GM15510 (cell line): ENCODE results near the gene SOX12.

Source experiments
- POLR2A ChIP-seq: IDR thresholded peaks from 3 replicates; pipeline ENCODE4 v1.6.1; 2011; ENCODE audit warnings: borderline replicate concordance; ENCODE audit not compliant: insufficient read length; ENCODE audit errors: extremely low read depth

SOX12 gene

GRCh38 chr20:362271-363254, 37.2 kb downstream of the SOX12 start:
- no peak for TF ChIP-seq POLR2A

- TF ChIP-seq POLR2A: no peak
These were observed 38.1 kb downstream of the SOX12 start for GRCh38 chr20:363319-364078.

DNA sequence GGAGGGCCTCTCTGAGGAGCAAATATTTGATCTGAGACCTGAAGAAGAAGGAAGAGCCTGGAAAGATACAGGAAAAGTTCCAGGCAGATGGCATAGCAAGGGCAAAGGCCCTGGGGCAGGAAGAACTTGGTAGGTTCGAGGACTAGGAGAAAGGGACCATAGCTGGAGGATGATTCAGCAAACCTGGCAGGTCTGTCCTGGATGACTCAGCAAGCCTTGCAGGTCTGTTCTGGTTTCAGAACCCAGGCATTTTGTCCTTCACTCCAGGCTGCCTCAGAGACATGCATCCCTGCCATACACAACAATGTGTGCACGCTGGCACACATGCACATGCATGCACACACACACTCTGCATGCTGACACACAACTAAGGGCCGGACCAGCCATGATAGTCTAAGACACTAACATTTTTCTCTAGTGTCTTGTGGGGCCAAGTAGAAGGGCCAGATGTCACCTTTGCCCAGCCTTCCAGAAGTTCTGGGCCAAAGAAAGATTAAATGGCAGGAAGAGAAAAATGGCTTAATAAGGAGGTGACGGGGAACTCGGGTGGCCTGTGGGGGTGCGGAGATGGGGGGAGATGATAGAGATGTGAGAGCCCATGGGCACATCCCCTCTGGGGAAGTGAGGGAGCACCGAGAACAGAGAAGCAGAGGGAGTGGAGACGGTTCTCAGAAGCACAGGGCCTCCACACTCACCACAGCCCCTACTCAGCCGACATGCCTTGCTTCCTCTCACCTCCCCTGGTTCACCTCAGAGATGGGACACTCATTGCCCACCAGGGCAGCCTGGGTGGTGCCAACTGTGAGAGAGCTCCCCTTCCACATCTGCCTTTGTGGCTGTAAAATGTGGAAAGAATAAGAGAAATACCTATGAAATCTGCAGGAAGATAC, 39.8 kb downstream of the SOX12 start:
- TF ChIP-seq POLR2A: no peak

GRCh38 chr20:366041-366718, 40.8 kb downstream of the SOX12 start:
- TF ChIP-seq POLR2A: no peak

- no peak for TF ChIP-seq POLR2A
These were observed 41.5 kb downstream of the SOX12 start for GRCh38 chr20:366719-367485.

DNA sequence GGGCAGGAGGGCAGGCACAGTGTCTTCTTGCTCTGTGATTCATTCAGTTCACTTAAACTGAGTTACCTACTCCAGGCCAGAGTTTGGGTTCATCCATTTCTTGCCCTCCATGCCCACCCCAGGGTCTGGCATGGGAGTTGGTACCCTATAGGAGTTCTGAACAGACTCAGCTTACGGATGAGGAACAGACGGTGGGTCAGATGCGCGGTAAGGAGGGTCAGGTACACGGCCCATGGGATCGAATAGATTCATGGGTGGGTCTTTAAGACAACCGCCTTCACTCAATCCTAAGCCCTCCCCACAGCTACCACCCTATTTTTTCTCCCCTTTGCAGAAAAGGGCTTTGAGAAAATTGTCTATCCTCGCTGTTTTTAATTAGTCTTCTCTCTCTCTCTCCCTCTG, 42.1 kb downstream of the SOX12 start:
- TF ChIP-seq POLR2A: no peak

GRCh38 chr20:368915-369314, 43.6 kb downstream of the SOX12 start:
- TF ChIP-seq POLR2A: no peak

GRCh38 chr20:370151-370600, 44.8 kb downstream of the SOX12 start:
- no peak for TF ChIP-seq POLR2A

DNA sequence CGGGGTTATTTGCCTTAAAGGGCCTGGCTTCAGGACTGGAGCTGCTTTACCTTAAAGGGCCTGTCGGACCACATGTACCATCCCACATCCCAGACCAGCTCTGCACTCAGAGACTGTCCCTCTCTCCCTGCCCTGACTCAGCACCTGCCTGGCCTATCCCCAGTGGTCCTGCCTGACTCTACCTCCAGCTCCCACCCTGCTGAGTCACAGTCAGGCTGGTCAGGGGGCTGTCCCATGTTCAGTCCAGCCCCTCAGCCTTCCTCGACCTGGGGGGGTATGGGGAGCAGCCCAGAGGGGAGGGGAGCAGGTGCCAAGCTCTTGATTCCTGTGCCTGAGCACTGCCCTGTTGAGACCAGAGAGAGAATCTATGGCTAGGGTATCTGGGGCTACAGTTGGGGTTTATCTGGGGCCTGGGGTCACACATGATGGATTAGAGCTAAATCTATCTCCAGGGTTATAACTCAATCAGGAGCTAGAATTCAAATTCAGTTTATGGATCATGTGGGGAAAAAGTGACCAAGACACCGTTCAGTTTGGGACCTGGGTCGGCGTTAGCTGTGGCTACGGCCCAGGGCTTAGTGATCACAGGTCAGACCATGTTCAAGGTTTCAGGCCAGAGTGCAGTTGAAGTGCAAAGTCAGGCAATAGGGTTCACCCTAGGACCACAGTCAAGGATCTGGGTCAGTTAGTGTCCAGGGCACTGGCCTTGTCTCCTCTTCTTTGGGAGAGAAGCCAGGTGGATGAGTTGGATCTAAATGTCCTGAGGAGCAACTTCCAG, 45.8 kb downstream of the SOX12 start:
- TF ChIP-seq POLR2A: no peak

DNA sequence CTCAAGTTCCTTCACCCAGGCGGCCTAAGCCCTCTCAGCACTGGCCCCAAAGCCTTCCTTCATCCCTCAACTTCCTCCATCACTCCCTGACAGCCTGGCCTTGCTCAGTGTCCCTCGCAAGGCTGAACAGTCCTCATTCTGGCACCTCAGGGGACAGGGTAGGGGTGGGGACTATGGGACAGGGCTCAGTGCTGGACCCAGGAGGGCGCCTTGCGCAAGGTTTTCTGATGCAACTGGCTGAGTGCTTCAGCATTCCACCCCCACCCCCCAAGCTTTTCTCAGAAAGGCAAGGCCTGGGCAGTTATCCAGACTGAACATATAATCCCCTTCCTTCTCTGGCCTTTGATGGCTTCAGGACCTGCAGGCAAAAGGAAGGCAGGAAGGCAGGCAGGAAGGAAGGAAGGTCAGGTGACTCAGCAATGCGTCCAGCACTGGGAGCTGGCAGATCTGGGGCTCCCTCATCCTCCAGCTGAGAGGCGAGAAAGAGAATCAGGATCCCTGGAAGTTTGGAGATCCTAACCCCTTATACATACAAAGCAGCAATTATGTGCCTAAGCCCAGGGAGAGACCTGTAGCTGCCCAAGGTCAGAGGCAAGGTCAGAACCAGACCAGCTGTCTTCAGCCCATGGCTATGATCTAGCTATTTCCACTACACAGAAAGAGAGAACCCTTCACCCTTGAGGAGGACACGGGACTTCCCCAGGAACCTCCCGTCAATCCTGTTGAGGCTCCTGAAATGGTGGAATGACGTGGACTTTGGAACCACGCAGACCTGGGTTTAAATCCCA, 46.6 kb downstream of the SOX12 start:
- TF ChIP-seq POLR2A: no peak

- TF ChIP-seq POLR2A: no peak
These were observed 48.0 kb downstream of the SOX12 start for GRCh38 chr20:373171-373890.
